CD4-positive, alpha-beta T cell treated with Interleukin-17A for 4 hours (primary cell): ENCODE results near the gene KPTN.
"Not testable (repeated sequence)": the region's sequence is repeated elsewhere in the genome, so short reads cannot be mapped to it uniquely, and the experiment has no call there.

Source experiments
- DNase-seq: peaks from one replicate; pipeline ENCODE4 v3.0.0-alpha.2; 2020; ENCODE audit warnings: mixed read lengths

The KPTN gene

DNA sequence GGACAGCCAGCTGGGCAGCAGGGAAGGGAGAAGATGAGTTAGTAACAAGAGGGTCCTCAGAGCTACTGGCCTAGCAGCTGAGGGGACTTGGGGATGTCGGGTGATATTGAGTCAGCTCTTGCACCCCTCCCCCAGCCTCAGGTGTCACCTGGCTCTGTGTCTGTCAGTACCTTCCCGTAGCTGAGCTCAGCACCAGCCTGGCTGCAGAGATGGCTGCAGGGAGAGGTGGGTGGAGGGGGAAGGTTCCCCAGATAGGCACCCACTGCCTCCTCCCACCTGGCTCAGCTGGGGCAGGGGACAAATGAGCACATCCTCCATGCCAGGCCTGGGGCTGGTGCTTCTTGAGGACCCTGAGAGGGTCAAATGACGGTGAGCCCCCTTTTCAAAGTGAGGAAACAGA lies 6.8 kb upstream of the KPTN start:
- DNase-seq = no peak

DNA sequence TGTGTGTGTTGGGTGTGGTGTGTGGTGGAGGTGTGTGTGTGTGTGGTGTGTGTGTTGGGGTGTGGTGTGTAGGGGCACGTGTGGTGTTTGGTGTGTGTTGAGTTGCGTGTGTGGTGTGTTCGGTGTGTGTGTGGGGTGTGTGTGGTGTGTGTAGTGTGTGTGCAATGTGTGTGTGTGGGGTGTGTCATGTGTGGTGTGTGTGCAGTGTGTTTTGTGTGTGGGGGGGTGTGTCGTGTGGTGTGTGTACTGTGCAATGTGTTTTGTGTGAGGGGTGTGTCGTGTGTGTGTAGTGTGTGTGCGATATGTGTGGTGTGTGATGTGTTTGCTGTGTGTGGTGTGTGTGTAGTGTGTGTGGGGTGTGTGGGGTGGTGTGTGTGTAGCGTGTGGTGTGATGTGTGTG lies 6.0 kb upstream of the KPTN start:
- no peak for DNase-seq

DNA sequence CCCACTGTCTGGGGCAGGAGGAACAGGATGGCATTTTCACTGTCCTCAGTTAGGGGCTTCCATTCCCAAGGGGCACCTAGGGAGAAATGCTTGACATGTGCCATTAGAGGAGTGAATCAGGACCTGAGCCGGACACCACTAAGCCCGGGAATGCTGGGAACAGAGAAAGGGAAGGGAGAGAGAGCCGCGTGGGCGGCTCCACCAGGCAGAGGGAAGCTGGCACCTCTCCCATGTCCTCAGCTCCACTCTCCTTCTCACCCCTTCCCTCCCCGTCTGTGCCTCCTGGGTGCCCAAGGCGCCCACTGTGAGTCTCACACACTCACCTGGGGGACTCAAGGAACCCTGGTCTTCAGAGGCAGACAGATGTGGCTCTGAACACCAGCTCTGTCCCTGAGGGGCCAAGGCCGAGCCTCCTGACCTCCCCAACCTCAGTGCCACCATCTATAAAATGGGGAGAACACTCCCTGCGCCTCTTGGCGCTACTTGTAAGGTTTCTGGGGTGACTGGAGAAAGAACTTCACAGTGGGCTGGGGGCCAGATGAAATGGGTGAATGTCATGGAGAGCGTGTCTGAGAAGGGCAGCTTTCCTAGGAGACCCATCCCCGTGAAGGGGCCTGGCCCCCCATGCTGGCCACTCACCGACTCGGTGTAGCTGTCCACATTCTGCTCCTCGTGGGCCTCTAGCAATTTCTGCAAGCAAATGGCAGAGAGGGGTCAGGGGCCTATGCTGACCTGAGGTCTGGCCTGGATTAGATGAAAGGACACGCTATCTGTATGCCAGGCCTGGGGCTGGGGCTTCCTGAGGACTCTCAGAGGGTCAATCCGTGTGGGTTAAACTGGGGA lies 5.3 kb upstream of the KPTN start:
- no peak for DNase-seq

DNA sequence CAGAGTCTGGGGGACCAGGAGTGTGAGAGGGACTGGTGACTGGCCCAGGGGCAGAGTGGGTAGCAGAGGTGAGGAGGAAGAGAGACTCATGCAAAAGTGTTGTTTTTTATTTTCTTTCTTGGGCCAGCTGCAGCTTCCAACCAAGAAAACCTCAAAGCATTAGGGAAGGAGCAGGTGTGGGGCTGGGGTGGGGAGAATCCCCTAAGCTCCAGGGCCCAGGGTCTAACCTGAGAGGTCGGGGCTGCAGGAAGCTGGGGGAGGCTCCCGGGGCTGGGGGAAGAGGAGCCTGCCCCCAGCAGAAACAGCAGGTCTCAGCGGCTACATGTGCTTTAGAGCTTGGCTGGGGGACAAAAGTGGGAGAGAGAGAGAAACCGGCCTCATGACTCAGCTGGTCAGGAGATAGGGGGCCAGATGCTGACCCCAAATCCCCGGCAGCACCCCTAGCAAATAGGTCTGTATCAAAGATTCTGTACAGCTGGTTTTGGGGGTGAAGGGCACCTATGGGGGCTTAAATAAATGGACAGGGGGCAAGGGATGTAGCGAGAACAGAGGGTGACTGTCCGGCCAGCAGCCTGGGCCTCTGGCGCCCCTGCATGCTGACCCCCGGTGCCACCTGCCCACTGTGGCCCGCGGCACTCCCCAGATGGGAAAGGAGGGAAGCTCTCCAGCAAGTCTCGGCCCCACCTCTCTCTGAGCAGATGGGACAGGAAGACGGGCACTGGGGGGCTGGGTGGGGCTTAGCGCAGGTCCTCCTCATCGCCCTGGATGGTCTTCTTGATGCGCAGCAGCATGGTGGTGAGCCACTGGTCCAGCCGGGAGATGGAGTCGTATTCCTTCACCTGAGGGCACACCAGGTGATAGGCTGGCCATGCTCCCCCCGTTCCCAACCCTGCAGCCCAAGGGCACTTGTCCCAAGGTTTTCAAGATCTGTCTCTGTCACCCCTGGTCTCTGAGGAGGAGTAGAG lies 3.8 kb upstream of the KPTN start:
- DNase-seq = no peak

DNA sequence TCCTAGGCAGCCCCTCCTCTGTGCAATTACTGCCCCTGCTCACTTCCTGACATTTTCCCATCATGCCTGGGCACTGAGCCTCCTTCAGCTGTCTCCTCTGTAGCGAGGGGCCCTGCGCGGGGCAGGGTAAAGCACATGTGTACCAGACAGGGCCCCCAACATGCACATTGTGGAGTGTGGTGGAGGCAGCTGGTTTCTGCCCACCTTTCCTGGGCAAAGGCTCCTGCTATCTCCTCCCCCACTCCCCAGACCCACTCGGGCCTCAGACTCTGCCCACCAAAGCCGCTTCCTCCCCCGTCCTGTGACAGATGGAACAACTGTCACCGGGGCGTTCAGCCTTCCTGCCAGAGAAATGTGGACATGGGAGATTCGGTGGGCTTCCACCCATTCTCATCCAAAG lies 2.9 kb upstream of the KPTN start:
- DNase-seq = no peak

DNA sequence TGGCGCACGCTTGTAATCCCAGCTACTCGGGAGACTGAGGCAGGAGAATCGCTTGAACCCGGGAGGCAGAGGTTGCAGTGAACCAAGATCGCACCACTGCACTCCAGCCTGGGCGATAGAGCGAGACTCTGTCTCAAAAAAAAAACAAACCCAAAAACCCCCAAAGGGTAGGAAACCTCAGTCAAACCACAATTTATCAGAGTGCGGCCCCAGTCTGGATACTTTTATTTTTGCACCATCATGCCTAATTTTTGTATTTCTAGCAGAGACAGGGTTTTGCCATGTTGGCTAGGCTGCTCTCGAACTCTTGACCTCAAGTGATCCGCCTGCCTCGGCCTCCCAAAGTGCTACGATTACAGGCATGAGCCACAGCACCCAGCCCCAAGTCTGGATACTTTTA lies 2.2 kb upstream of the KPTN start:
- DNase-seq = not testable (repeated sequence)

DNA sequence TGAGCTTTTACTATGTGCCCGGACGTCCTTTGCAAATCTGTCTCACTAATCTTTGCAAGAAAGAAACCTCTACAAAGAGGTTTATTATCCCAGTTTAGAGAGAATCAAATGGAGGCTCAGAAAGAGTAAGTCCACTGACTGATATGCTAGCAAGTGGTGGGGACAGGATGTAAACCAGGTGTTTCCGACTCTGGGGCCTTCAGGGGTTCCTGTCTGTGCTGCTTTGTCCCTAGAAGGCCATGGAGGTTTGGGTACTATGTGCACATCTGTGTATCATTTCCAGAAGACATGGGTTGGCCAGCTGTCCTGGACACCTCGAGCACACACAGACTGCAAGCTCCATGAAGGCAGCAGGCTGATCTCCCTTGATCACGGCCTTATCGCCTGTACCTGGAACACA lies 1.2 kb upstream of the KPTN start:
- no peak for DNase-seq

DNA sequence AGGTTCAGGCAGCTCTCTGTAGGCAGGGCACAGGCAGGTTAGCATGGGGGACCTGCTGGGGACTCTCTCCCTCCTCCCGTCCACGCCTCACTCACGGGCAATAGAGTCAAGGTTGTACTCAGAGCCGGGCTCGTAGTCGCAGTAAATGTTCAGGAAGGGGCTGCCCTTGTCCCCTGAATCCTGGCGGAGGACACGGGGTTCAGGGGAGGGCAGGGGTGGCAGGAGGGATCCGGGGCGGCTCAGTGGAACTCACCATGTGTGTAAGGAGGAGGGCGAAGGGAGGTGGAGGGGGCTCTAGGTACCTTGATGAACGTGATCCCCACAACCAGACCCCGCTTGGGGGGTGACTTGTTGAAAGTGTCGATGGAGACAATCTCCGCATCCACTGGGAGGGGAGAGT lies 819 bp downstream of the KPTN start:
- no peak for DNase-seq

DNA sequence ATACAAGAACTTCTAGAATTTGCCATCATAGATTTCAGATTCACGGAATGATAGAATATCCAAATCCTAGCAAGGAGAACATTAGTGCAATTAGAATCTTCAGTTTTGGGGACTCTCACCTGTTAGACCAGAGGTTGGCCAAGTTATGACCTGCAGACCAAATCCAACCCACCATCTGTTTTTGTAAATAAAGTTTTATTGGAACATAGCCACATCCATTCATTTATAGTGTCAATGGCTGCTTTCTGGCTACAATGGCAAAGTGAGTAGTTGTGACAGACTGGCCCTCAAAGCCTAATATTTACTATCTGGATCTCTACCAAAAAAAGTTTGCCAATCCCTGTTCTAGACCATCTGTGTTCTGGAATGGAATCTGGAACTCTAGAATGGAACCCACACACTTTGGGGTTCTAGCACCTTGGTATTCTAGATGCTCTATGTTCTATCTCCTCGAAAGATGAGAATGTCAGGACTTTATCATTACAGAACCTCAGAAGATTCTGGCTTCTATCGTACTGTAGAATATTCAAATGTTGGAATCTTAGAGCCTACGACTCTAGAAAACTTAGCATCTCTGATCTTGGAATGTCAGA lies 2.5 kb downstream of the KPTN start:
- DNase-seq = no peak

DNA sequence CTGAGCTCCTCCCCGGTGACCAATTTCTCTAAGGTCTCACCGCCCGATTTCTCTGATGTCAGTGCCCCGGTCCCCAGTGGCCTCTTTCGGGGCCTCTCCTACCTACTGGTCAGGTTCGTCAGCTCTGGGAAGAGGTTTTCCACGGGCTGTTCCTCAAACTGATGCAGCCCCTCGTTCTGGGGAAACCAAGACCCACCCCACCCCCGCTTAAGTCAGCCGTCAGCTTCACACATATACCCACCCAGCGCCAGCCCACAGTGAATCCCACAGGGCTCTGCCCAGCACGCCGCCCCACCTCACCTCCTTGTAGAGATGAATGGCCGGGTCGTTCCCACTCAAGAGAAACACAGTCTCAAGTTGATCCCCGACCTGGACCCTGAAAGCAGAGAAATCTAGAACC lies 3.4 kb downstream of the KPTN start:
- DNase-seq = no peak

DNA sequence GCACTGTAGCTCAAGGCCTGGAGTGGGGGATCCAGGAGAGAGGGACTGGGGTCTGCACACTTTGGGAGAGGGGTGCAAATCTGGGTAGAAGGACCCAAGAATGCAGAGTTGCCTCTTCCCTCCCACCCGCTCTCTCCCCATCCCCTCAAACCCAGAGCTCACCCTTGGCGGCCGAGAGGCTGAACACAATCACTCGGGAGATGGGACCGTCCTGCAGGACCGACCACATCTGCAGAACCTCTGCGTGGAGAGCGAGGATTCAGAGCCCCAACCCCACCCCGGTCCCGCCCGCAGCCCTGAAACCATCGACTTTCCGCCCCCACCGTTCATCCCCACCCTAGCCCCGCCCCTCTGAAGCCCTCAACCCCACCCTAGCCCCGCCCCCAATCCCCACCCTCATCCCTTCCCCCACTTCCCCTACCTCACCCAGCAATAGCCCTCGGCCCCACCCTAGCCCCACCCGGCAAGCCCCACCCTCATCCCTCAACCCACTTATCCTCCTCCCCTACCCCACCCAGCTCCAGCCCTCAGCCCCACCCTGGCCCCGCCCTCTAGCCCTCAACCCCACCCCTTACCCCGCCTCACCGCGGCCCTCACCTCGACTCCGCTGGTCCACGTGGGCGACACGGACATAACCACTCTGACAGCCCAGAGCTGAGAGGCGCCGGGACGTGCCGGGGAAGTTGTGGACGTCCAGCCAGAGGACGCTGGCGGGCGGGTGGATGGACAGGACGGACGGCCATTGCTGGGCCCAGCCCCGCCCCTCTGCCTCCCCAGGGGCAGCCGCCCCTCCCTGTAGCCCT lies 4.1 kb downstream of the KPTN start:
- no peak for DNase-seq

DNA sequence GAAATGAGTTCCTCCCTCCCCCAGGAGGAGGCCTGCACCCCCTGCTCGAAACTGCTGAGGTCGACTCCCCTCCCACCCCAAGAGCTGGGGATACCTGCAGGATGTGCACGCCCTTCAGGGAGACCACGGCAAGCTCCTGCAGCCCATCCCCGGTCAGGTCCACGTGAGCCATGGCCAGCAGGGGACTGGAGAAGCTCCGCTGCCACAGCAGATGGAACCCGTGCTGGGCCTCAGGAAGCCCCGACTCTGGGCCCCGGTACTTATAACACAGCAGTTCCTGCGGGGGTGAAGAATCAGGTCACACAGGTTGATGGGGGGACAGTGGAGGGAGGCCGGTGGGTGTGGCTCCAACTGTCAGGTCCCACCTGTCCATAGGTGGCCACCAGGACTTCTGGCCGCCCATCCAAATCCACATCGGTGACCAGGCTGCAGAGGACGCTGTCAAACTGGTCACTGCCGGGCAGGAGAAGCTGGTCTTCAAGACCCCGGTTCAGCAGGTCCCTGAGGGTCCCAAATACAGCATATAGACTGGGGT lies 7.5 kb downstream of the KPTN start:
- DNase-seq = no peak

DNA sequence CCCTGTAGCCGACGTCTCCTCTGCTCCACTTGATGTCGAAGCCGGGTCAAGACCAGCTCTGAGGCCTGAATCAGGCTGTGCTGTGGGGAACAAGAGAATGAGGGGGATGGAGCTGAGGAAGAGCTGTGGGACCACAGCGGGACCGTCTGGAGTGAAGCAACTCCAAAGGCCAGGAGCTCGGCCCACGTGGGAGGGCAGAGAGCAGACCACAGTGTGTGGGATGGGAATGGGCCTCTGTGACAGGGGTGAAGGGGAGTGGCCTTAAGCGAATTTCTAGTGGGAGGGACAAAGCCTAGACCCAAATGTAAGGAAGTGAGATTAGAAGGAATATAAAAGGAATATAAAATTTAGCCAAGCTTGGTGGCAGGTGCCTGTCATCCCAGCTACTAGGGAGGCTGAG lies 8.6 kb downstream of the KPTN start:
- no peak for DNase-seq

DNA sequence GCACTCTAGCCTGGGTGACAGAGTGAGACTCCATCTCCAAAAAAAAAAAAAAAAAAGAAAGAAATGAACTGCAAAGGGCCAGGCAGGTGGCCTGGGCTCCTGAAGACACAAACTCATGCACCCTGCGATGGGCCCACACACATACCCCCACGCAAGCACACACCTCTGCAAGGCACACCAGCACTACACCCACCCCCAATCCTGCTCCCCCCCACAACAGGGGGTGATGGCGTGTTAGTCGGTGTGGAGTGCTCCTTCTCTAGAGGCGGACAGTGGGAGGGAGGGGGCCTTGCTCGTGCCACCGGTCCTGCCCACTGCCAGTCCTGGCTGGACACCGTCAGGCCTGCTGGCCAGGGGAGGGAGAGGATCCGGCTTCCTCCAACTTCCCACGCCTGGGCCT lies 10.7 kb downstream of the KPTN start:
- no peak for DNase-seq

DNA sequence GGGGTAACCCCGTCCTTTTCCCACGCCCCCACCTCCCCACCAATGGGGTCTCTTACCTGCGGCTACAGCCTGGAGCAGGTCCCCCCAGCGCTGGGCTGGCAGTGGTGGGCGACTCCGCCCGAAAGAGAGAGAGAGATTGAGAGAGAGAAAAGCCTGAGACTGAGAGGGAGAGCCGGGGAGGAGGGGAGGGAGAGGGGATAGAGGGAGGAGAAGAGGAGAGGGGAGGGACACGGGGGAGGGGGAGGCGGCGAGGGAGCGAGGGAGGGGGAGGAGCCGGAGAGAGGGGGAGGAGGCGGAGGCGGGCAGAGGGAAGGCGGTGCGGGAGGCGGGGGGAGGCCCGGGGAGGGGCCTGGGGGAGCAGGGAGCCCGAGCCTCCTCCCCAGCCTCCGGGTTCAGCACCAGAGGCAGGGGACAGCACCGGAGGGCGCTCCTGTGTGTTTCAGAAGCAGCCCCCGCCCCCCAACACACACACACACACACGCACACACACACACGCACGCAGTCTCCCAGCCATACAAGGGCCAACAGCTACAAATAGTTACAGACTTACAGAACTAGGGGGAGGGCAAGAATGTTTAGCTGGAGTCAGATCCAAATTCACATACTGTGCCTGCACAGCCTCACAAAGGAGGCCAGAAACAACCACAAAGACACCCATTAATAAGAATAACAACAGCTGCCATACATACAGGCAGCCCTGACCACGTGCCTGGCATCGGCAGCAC lies 12.1 kb downstream of the KPTN start, which contains the start of gene SLC8A2:
Gene SLC8A2, minus strand, starts transcription at position 161 of the 725 bp plus-strand sequence. CDS start 5,490 bp downstream, outside the sequence.
- peak; percentile 62 for DNase-seq

DNA sequence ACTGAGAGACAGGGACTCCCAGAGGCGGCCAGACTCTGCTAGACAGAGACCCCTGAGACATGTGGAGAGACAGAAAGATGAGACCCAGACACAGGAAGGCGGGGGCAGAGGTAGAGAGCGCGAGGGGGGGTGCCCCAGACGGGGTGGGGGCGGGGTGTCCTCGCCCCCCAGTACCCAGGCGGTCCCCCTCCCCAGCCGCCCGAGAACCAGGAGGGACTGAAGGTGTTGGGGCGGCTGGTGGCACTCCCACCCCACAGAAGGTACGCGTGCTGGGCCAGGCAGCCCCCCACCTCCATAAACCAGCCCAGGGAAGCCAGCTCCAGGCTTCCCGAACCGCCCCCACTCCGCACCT lies 12.7 kb downstream of the KPTN start:
- no peak for DNase-seq

DNA sequence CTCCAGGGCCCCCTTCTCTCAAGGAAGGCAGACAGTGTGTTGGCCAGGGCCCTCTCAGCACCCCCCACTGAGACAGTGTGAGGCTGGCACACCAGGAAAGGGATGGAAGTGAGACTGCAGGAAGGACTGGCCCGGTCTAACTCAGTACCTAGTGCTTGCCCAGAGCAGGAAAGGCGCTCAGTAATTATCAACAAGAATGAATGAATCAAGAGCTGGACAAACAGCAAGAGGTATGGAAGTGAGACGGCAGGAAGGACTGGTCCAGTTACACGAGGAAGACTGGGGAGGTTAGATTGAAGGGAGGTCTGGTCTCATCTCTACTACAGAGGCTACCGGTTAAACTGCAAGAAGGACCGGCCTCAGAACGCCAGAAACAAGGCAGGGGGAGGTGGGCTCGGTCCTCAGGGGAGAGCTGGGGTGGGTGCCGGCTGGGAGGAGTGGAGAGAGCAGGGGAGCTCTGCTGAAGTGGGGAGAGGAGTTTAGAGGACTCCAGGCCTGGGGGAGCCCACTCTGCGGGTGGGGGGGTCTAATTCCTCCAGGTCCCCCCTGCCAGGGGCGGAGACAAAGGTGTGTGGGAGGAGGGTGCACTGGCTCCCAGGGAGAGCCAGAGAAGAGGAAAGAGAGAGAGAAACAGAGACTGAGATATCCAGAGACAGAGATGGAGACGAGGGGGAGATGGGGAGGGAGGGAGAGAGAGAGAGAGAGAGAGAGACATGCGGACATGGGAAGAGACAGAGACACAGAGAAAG lies 13.4 kb downstream of the KPTN start:
- no peak for DNase-seq

DNA sequence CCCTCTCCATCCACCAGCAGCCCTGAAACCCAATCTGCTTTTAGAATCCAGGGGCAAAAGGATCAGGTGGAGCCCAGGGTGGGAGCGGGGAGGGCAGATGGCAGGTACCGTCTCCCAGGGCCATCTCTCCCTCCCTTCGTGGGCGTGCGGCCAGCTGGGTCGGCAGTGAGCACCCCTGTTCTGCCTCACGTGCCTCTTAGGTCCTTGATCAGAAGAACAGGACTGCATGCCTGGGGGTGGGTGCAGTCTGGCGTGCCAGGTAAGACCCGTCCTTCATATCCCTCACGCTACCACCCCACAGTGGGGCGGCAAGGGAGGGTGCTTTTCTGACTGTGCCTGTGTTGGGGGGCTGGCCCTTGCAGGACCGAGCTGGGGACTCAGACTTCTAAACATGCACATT lies 14.3 kb downstream of the KPTN start:
- no peak for DNase-seq

DNA sequence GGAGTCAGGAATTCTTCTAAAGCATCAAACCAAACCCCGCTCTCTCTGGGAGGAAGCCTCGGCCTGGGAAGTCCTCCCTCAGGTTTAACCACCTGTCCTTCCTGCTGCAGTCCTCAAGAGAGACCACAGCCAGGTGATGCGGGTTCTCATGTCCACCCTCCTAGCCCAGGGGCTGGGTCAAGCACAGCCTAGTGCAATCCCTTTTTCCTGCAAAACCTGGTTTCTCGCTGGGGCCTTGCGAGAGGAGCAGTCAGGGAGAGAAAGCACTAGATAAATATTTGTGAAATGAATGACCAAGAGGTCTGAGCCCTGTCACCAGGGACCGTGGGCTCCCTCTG lies 14.7 kb downstream of the KPTN start:
- DNase-seq = no peak

DNA sequence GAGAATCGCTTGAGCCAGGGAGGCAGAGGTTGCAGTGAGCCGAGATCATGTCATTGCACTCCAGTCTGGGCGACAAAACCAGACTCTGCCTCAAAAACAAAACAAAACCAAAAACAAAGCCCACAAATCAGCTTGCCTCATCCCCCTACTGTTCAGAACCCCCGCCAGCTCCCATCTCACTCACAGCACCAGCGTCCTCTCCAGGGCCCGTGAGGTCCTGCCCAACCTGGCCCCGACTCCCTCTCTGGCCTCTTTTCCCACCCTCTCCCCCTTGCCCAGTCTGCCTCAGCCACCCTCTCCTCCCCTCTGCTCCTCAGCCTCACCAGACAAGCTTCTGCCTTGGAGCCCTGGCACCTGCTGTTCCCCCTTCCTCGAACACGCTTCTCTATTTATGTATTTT lies 16.1 kb downstream of the KPTN start:
- no peak for DNase-seq

DNA sequence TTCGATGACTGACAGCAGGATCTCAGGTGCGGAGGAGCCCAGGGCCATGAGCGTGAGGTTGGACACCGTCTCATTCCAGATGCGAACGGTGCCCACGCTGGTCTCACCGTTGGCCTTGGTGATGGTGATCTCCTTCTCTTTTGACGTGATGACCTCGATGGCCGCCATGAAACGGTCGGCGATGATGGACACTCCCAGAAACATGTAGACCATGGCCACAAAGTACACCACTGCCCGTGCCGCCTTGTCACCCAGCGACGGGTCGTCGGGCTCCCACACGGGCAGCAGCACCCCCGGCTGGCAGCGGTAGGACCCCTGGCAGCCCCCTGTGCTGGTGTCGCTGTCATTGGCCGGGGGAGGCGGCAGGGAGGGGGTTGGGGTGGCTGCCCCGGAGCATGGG lies 18.1 kb downstream of the KPTN start:
- no peak for DNase-seq
